Middle frontal gyrus (tissue), 1 donor: ENCODE measurements around the gene ACER3.
"Not testable (repeated sequence)": the region's sequence is repeated elsewhere in the genome, so short reads cannot be mapped to it uniquely, and the experiment has no call there.

Experiments
- DNase-seq: peaks from one replicate; pipeline ENCODE4 v3.0.0-alpha.2; 2015; ENCODE audit warnings: low spot score; ENCODE audit errors: extremely low spot score

ACER3 gene

DNA sequence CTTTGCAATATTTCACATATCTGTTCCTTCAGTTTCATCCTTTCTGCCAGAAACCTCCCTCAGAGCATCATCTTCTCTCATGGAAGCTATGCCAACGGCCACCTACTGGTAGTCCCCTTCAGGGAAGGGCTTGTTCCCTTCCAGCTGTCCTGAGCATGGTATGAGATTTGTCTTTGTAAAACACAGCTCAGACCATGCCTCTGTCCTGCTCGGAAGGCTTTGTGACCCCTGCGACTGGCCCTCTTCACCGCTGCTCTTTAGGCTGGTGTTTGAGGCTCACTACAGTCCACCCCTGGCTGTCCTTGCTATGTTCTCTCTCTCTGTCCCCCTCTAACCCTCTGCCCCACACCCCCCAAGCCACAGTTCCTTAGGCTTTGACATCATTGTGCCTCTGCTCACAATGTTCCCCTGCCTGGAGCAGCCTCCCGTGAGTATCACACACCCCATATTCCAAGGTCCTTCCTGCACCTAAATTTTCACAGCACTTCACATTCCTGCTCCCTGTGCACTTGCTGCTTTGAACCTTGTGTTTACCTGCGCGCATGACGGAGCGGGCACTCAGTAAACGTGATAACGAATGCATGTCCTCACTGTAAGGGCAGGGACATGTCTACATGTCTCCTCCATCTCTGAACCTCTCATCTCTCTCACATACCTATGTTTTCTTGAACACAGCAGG lies 24.0 kb upstream of the ACER3 start:
- DNase-seq, result no peak

DNA sequence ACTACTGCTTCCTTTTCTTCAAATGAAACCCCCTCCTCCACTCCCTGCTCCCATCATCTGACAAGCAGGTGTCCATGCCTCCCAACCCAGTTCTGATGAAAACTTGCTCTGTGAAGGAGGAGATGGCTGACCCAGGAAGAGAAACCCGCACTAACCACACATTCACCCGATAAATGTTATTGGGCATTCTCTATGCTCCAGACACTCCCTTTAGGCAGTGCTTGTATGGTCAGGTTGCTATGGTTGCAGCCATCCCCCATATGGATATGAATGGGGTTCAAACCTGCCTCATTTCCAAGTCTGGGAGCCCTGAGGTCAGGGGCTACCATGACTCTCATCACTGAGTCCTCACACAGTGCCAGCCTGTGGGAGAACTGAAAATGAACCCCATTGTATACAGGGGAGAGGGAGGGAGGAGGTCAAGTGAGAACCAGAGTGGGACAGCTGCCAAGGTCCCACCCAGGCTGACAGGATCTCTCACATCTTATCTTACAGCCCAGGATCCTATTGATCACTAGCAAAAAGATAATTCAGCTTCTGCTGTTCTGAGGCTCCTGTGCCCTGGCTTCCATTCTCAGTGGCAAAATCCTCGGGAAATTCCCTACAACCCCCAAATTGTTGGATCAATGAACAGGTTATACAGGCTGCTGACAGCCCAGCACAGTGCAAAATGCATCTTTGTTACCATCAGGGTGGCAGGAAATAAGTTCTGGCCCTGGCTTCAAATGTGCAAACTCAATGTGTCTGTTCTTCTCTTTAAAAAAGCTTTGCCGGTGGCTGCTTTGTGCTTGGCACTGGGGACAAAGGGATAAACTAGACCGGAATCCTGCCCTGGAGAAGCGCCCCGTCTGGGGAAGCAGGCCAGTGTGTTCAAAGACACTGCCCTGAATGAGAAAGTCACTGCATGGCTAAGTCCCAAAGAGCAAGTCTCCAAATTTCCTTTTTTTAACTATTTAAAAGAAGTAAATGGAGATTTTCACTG lies 22.7 kb upstream of the ACER3 start:
- no peak for DNase-seq

DNA sequence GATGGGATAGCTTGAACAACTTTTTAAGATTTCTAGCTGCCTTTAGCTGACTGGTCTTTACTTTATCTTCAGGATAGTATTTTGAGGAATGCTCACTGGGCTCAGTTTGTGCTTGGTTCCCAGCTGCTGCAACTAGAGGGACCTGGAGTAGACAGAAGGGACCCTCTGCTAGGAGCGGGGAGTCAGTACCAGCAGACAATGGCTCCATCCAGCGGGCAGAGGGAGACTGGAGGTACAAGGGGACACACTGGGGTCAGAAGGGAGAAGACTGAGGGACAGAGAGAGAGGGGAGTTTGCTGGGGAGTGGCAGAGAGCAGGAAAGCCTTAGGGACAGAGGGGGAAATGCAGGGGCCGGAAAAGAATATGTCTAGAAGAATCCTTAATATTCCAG lies 22.0 kb upstream of the ACER3 start:
- DNase-seq, result no peak

DNA sequence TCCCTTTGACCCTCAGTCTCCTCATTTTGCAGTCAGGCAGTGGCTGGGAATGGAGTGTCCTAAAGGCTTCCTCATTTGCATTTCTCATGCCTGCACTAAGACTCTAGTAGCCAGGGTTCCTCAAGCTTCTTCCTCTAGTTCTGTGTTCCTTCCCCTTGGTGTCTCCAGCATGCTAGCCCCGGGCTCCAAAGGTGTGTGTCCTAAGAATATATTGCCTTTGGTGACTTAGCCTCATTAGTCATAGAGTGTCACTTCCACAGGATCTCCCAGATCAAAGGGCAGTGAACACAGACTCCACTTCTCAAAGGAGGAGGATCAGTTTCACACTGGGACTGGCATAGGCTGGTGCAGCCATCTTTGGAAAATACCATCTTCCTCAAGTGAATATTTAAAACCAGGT lies 21.4 kb upstream of the ACER3 start:
- DNase-seq, result no peak

DNA sequence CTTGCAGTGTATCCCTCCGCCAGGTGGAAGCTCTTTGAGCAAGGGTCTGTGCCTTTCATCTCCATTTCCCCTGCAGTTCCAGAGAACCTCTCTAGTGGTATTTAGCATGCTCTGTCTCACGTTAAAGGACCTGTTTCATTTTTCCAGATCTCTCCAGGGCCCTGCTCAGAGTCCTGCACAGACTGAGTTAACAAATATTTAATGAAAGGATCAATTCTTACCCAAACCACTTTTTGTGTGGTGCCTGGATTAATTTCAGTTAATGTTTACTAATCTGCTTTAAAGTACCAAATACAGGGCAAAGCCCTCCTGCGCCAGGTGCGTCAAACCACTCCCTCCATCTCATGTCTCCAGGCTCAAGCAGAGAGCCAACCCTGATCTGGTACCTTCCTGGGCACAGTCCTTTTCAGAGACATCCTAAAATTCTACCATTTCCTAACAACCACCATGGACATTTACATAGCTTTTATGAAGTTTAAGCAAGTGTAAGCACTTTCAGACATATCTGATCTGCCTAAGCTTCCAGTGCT lies 18.7 kb upstream of the ACER3 start:
- no peak for DNase-seq

DNA sequence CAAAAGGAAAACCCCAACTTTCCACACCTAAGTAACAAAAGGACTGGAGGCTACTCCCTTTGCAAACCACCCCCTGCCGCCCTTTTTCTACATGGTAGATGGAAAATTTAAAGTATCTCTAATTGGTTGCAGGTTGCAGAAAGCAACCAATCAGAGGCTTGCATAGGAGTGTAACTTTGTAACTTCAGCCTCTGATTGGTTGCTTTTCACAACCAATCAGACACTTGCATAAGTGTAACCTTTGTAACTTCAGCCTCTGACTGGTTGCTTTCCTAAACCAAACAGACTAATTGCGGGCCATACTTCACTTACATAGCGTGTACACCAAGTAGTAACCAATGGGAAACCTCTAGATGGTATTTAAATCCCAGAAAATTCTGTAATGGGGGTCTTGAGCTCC lies 16.8 kb upstream of the ACER3 start:
- DNase-seq, result no peak

DNA sequence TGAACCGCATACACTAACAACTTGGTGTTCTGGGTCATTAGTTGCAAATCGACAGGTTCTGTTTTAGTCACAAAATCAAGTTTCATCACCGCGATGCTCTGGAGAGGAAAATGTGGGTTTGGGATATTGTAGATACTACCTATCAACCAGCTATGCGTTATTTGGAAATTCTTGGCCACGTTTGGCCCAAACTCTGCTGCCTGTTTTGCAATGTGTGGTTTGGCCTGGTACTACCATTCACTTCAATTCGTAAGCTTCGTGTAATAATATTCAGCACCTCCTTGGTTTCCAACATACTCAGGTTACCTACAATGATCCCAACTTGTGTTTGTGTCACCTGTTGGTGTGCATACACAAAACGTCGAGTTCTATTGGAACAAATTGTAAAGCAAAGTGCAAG lies 16.2 kb upstream of the ACER3 start:
- DNase-seq, result no peak

DNA sequence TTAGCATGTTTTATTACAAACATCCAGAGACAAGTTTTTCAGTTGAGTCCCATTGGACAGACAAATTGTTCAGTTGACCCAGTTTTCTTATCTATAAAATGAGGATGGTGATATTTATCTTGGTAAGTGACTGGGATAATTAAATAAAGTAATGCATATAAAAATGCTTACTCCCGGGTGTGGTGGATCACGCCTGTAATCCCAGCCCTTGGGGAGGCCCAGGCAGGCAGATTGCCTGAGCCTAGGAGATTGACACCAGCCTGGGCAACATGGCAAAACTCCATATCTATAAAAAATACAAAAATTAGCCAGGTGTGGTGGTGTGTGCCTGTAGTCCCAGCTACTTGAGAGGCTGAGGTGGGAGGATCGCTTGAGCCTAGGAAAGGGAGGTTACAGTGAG lies 15.6 kb upstream of the ACER3 start:
- no peak for DNase-seq

DNA sequence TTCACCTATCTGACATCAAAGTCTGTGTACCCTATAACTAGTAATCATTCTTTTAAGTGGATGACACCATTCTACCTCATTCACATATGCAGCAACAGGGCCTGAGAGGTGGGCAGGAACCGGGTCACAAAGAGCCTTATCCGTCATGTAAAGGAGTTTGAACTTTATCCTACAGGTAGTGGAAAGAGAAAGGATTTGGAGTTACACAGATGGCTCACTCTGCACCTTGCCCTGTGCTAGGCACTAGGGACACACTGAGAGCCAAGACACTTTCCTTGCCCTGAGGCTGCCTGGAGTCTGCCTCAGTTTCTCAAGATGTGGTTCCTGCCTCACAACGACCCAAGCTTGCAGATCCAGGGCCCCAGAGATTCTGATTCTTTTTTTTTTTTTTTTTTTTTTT lies 14.3 kb upstream of the ACER3 start:
- no peak for DNase-seq

DNA sequence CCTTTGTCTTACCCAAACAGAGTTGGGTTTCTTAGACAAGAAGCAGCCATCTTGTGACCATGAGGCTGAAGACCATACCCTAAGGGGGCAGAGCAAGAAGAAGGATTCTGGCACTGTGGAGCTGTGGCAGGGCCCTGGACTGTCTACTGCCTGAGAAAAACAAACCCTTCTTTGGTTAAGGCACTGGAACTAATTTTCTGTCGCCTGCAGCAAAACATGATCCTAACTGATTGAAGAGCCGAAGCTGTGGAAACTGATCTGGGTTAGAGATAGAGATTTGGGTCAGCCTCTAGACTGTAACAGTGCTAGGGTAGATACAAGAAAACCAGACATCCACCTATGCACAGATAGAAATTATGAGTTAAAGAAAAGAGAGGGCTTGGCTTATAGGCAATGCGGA lies 11.3 kb upstream of the ACER3 start:
- no peak for DNase-seq

DNA sequence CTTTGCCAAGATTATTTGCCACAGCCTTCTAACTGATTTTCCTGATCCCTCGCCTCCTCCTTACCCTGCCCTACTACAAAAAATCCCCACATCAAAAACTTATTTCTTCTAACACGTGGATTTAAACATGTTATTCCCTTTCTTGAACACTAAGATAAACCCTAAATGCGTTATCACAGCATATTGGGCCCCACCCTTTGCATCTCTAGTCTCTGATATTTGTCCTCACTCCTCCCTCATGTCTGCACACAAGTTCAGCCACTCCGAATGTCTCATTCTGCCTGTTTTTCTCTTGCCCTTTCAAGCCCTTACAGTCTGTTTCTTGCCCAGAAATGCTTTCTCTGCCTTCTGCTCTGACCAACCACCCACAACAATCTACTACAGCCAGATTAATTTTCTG lies 10.6 kb upstream of the ACER3 start:
- DNase-seq, result no peak

DNA sequence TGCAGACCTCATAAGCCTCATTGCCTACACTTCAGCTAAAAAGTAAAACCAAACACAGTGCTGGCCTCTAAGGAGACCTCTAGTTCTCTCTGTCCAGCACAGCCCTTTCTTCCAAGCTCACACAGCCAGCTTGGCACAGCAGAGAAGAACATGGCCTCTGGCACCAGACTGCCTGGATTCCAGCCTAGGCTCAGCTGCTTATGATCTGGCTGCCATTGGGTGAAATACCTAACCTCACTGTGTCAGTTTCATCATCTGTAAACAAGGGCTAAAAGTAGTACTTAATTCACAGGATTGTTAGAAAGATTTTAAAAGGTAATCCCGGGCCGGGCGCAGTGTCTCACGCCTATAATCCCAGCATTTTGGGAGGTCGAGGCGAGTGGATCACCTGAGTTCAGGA lies 9.9 kb upstream of the ACER3 start:
- DNase-seq, result no peak

DNA sequence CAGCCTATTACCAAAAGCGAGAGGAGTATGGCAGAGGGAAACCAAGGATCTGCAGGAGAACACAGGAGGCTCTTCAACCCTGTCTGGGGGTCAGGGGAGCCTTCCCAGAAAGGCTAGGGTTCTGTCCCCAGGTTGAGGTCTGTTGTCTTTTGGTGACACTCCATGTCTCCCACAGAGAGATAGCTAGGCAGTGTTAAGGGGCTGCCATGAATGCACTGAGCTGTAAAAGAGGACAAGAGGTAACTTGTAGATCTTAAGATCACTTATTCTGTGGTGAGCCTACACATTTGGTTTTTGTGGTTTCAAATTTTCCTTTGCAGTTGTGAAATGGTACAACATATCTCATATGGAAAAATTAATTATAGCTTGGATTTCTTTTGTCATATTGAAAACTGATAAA lies 6.0 kb upstream of the ACER3 start:
- no peak for DNase-seq

DNA sequence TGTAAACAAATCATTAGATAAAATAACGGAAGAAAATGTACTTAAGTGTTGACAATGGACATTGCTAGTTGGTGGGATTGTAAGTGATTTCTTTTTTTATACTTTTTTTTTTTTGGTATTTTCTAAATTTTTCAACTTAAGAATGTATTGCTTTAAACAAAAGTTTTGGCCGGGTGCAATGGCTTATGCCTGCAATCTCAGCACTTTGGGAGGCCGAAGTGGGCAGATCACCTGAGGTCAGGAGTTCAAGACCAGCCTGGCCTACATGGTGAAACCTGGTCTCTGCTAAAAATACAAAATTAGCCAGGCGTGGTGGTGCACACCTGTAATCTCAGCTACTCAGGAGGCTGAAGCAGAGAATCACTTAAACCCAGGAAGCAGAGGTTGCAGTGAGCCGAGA lies 5.0 kb upstream of the ACER3 start:
- DNase-seq, result not testable (repeated sequence)

DNA sequence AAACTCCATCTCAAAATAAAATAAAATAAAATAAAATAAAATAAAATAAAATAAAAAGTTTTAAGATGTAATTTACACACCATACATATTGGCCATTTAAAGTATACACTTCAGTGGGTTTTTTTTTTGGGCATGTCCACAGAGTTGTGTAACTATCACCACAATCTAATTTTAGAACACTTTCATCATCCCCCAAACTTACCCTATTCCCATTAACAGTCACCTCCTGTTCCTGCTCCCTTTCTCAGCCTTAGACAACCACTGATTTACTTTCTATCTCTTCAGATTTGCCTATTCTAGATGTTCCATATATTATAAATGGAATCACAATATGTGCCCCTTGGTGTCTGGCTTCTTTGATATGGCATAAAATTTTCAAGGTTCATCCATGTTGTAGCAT lies 4.6 kb upstream of the ACER3 start:
- no peak for DNase-seq

DNA sequence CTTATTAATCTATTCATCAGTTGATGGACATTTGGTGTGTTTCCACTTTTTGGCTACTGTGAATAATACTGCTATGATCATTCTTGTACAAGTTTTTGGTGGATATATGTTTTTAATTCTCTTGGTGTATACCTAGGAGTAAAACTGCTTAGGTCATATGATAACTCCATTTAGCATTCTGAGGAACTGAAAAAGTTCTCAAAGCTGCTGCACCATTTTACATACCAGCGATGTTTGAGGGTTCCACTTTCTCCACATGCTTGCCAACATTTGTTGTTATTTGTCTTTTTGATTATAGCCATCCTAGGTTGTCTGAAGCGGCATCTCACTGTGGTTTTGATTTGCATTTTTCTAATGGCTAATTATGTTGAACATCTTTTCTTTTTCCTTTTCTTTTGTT lies 4.1 kb upstream of the ACER3 start:
- DNase-seq, result no peak

DNA sequence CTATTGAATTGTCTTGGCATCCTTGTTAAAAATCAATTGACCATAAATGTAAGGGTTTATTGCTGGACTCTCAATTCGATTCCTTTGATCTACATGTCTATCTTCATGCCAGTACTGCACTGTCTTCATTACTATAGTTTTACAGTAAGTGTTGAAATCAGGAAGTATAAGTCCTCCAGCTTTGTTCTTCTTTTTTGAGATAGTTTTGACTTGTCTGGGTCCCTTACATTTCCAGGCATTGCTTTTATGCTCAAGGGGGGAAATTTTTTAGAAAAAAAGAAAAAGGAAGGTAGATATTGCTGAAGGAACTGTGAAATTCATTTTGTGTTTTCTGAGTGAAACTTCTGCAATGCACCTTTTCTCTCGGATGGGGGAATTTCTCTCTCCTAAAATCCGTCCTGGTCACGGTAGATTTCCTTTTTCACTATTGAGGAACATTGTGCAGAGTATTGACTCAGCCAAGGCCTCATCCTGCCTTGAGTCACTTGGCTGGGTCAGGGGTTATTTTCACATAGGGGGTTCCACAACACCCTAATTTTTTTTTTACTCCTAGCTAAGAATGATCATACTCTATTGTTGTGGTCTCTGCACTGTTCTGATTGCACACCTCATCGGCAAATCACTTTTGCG lies 2.8 kb upstream of the ACER3 start:
- DNase-seq, result no peak

DNA sequence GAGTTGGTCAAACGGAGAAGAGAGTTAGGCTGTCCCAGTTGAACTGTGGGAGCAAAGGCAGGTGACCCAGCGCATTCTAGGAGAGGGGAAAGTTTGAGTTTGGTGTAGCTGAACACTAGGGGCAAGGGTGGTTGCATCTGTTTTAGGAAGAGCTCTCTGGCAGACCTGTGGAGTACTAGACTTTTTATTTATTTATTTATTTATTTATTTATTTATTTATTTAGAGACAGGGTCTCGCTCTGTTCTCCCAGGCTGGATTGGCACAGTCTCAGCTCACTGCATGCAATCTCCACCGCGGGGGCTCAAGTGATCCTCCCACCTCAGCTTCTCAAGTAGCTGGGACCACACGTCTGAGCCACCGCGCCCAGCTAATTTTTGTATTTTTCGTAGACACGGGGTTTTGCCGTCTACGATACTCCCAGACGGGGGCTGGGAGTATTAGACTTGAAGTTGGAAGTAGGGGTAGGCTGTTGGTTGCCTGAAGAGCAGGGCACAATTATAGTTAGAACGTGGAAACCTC lies 950 bp upstream of the ACER3 start:
- no peak for DNase-seq

DNA sequence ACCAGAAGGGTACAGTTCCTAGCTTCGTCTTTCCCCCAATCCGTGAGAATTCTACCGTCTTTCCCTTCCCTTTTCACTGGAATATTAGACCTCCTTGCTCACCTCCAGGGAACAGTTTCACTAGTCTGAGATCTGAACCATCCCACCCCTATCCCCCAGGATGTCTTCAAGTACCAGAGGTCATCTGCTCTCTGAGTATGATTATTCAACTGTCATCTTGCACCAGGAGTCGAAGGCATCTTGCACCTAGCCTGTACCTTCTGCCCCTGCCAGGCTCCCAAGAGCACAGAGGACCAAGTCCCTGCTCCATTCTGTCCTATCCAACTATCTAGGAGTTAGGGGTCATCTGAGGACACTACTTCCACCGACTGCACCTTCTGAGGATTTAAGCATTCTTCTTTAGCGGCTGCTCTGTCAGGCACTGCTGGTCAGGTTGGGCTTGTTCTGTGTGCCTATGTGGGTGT lies 804 bp downstream of the ACER3 start:
- DNase-seq, result no peak

DNA sequence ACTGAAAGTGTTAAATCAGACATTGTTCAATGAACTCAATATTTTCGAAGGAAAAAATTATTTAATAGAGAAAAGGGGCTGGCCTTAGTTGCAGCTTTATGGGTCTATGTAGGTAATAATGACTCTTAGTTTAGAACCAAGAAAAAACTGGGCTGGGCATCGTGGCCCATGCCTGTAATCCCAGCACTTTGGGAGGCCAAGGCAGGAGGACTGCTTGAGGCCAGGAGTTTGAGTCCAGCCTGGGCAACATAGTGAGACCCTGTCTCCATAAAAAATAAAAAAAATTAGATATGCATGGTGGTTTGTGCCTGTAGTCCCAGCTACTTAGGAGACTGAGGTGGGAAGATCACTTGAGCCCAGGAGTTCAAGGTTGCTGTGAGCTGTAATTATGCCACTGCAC lies 2.1 kb downstream of the ACER3 start:
- not testable (repeated sequence) for DNase-seq

DNA sequence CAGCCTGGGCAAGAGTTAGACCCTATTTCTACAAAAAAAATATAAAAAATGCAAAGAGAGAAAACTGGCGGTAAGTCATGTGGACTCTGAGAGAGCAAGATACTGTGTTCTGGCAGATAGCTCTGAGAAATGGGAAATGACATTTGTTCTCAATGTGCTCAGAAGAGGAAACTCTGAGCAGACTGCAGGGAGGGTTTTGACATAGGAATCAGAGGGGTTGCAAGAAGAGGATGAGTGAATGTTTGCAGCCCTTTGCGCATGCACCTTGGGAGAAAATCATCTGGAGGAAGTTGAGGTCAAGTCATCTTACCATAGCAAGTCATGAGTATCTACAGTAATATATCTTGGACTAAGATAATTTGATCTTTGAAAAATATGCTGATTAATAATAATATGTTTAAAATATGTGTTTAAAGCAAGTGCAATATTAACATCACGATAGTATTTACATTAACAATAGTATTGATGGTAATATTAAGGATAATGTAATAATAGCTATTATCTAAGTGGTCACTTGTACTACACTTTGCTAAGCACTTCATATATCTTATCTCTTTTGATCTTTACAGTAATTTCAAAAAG lies 2.6 kb downstream of the ACER3 start:
- no peak for DNase-seq
